PFSK-1 (cell line): Measurements from ENCODE around the gene PLEKHA6.

Experiments
- FOXP2 ChIP-seq: optimal IDR thresholded peaks from 2 replicates; pipeline ENCODE3; 2011; ENCODE audit warnings: borderline replicate concordance, control low read depth, inconsistent platforms; ENCODE audit not compliant: insufficient read depth; ENCODE audit errors: extremely low read length, extremely low read depth
- POLR2AphosphoS5 ChIP-seq: IDR thresholded peaks from 2 replicates; pipeline ENCODE4 v1.6.1; 2012; ENCODE audit warnings: low read depth, mild to moderate bottlenecking, control low read depth, low read length, moderate library complexity
- SIN3A ChIP-seq: IDR thresholded peaks from 2 replicates; pipeline ENCODE4 v1.6.1; 2012; ENCODE audit warnings: mild to moderate bottlenecking, low read length, moderate library complexity, borderline replicate concordance; ENCODE audit not compliant: insufficient read depth
- TAF1 ChIP-seq: IDR thresholded peaks from 2 replicates; pipeline ENCODE4 v1.6.1; 2012; ENCODE audit warnings: low read length, control low read depth, borderline replicate concordance; ENCODE audit not compliant: insufficient read depth
- TF ChIP-seq, protein P1 (sequence below), 2 experiments: IDR thresholded peaks; 2 replicates each; pipeline versions ENCODE4 v1.6.1 to v1.8.0; 2011 to 2012; ENCODE audit warnings: low read depth in 2 of 2, low read length in 2 of 2, control low read depth in 1 of 2, inconsistent platforms in 1 of 2, mild to moderate bottlenecking in 1 of 2, moderate library complexity in 1 of 2; ENCODE audit not compliant: insufficient read depth in 1 of 2

Gene PLEKHA6

DNA sequence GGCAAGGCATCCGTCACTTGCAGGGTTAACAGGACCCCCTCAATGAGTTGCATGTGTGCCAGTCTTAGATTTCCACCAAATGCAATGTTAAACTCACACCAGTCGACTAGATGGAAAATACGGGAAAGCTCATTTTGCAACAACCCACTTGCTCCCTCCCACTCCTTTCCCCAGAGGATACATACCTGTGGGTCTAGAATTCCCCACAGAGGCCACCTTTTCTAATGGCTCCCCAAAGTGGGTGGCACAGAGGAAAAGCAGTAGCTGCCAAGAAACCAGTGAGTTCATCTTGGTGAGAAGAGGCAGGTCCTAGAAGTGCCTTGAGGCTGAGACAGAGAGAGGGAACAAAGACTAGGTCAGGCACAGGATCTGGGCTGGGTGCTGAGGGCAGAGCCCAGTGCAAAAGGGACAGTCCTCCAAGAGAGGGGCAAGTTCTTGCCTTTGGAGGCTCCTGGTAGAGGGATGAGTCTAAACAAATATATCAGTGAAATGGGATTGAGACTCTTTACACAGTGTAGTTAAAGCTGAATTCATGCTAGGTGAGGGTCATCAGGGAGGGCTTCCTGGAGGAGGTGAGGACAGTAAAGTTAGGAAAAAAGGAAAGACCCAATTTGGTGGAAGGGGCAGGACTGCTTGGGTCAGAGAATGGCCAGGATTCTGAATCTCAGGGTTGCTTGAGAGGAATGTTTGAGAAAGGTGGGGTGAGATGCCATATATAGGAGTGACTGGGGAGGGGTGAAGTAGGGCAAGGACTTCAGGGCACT, 167.0 kb downstream of the PLEKHA6 start:
- TF ChIP-seq, protein P1, sequence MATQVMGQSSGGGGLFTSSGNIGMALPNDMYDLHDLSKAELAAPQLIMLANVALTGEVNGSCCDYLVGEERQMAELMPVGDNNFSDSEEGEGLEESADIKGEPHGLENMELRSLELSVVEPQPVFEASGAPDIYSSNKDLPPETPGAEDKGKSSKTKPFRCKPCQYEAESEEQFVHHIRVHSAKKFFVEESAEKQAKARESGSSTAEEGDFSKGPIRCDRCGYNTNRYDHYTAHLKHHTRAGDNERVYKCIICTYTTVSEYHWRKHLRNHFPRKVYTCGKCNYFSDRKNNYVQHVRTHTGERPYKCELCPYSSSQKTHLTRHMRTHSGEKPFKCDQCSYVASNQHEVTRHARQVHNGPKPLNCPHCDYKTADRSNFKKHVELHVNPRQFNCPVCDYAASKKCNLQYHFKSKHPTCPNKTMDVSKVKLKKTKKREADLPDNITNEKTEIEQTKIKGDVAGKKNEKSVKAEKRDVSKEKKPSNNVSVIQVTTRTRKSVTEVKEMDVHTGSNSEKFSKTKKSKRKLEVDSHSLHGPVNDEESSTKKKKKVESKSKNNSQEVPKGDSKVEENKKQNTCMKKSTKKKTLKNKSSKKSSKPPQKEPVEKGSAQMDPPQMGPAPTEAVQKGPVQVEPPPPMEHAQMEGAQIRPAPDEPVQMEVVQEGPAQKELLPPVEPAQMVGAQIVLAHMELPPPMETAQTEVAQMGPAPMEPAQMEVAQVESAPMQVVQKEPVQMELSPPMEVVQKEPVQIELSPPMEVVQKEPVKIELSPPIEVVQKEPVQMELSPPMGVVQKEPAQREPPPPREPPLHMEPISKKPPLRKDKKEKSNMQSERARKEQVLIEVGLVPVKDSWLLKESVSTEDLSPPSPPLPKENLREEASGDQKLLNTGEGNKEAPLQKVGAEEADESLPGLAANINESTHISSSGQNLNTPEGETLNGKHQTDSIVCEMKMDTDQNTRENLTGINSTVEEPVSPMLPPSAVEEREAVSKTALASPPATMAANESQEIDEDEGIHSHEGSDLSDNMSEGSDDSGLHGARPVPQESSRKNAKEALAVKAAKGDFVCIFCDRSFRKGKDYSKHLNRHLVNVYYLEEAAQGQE (IDR thresholded peaks at IDR 0.05; ENCODE audit: insufficient read depth in 1 of 2, low read depth in 2 of 2, low read length in 2 of 2): no peak
- TF ChIP-seq SIN3A (no peak), FOXP2 (no peak)

DNA sequence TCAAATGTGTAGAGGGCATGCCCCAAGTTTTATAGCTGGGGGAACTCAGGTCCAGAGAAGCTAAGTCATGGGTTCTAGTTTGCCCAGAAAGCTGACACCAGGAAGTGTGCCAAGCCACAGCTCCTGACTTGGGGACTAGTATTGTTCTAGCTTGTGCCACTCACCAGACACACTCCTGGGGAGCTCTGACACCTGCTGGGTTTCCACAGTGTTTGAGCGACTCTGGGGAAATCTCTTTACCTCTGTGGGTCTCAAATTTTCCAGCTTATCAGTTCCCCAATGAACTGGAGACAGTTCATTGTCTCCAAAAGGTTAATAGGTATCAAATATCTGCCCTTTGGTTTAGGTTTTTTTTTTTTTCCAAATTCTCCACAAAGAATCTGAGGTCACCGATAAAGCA, 167.7 kb downstream of the PLEKHA6 start:
- TF ChIP-seq SIN3A (no peak), TAF1 (no peak), FOXP2 (no peak), POLR2AphosphoS5 (no peak)
- TF ChIP-seq, protein P1 (IDR thresholded peaks at IDR 0.05; ENCODE audit: insufficient read depth in 1 of 2, low read depth in 2 of 2, low read length in 2 of 2): no peak

DNA sequence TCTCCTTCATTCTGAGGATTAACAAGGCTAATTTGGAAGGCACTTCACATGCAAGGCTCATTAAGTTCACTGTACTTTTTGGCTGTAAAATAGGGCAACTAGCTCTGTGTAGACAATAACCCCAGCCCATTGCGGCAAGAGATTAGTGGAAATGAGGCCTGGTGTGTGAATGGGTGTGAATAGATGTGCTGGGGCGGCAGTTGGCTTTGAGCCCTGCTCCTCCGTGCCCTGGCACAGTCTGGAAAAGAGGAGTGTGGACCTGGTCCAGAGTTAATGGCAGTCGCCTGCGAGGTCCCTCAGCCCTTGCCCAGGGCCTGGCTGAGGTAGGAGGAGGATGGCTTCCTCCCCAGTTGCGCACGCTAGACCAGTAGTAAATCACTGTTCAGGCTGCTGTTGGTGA, 168.3 kb downstream of the PLEKHA6 start:
- TF ChIP-seq POLR2AphosphoS5: no peak
- no peak for TF ChIP-seq FOXP2
- TF ChIP-seq, protein P1 (IDR thresholded peaks at IDR 0.05; ENCODE audit: insufficient read depth in 1 of 2, low read depth in 2 of 2, low read length in 2 of 2): no peak
- TF ChIP-seq SIN3A: no peak
- no peak for TF ChIP-seq TAF1

DNA sequence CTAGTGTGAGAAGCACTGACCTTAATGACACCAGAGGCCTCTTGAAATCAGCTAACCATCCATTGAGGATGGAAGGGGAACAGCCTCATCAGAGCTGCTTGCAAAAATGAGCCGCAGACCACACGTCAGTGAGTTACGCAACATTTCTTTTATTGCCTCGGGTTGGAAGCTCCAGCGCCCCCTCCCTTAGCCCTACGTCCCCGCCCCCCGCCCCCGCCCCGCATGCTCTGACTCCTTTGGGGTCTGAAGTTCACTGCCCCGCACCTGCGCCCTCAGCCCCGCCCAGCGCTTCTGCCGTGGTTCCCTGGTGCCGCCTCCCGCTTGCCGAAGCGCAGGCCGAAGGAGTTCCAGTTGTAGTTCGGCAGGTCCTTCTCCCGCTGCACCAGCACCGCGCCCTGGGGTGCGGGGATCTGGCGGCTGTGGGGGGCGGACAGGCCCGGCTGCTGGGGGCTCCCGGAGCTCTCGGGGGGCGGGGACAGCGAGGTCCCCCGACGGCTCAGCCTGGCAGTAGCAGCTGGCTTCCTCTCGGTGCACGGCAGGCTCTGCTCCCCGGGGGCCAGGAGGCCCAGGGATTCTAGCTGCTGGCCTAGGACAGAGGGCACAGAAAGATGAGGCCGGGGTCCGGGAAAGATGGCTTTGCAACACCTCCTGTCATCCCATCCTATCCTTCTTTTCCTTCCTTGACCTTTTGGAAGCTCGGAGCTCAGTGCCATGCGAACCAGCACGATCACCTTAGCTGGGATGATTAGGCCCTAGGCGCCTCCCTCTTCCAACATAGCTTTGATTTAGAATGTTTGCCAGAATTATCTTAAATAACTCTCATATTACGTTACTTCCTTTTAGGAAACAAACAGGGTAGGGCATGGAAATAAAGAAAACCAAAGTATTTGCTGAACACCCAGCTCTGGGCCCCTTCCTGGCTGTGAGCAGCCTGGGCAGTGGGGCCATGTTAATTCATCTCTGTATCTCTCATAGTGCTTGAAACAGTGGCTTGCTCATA, 169.2 kb downstream of the PLEKHA6 start:
- TF ChIP-seq FOXP2 (no peak), TAF1 (no peak), SIN3A (no peak), POLR2AphosphoS5 (no peak)
- TF ChIP-seq, protein P1 (IDR thresholded peaks at IDR 0.05; ENCODE audit: insufficient read depth in 1 of 2, low read depth in 2 of 2, low read length in 2 of 2): no peak
